ENCODE measurements around the gene GXYLT2. TPM values are rescaled to one million over a fixed set of nuclear protein-coding genes. Genes with fewer than 3 reads are reported as not detected.
A peak's percentile ranks its signal among the peaks of the same experiment; 100 is the strongest.

GXYLT2 gene
- total and polyA plus RNA-seq, 2 of the 13 experiments (the other 11 are each of a cell fraction or from before 2014, with no cell fraction given) = 4.3 to 6.9 TPM

DNA sequence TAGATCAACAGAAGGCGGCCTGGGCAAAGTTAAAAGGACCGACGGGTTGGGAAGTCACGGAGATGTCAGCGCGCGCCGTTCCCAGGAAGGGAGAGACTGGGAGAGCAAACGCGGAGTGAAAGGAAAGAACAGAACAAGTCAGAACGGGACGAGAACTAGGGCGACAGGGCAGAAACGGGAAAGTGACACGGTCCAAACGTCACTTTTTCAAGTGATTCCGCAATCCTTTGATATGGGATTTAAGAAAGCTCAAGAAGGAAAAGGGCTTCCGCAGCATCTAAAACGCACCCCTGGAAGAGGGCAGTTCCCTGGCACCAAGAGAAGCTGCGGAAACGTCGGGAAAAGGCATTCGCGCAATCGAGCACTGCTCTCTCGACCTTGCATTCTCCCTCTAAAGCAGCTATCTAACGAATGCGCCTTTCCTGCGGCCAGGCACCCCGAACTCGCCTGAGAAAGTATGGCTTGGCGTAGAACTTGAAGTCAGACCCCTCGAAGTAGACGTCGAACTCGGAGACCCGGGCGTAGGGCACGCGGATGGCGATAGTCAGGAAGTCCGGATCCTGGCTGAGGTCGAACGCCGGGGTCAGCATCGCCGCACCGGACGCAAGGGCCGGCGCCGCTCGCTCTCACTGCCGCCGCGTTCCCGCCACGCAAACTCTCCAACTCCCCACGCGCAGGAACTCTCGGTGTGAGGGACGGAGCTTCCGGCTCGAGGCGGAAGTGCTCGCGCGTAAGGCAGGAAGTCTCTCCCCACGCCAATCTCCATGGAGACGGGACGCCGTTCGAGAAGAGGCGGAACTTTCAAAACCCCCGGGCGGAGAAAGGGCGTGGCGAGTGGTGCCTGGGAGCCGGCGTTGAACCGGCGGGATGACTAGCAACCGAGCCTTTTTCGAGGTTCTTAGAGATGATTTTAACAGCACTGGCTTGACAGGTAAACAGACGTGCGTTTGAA lies 39.8 kb upstream of the GXYLT2 start, which contains the start of gene SHQ1 (continued):
- peak; percentile 76 for TF ChIP-seq NFAT5 (CRISPR knock-in tag; IDR thresholded peaks at IDR 0.05)
- TF ChIP-seq, protein P1, sequence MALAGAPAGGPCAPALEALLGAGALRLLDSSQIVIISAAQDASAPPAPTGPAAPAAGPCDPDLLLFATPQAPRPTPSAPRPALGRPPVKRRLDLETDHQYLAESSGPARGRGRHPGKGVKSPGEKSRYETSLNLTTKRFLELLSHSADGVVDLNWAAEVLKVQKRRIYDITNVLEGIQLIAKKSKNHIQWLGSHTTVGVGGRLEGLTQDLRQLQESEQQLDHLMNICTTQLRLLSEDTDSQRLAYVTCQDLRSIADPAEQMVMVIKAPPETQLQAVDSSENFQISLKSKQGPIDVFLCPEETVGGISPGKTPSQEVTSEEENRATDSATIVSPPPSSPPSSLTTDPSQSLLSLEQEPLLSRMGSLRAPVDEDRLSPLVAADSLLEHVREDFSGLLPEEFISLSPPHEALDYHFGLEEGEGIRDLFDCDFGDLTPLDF (CRISPR knock-in tag; IDR thresholded peaks at IDR 0.05) = peak; percentile 72
- no peak for TF ChIP-seq FIP1L1 (IDR thresholded peaks at IDR 0.05; ENCODE audit: borderline replicate concordance, insufficient read depth, low read depth, low read length)
- TF ChIP-seq ZNF24 (IDR thresholded peaks at IDR 0.05) = no peak
- TF ChIP-seq ZNF441 (CRISPR knock-in tag; IDR thresholded peaks at IDR 0.05; ENCODE audit: borderline replicate concordance) = peak; percentile 77
- no peak for TF ChIP-seq ETS1 (CRISPR knock-in tag; IDR thresholded peaks at IDR 0.05)
- TF ChIP-seq EP300 (IDR thresholded peaks at IDR 0.05; ENCODE audit: low read depth in 2 of 2, low read length in 2 of 2) = no peak
- peak; percentile 20; the same call in 1 of the 2 replicates for TF ChIP-seq EP300 (CRISPR knock-in tag; IDR thresholded peaks at IDR 0.05; ENCODE audit: borderline replicate concordance)
- peak; percentile 81; the same call in 1 of the 2 replicates for TF ChIP-seq ZFP41 (CRISPR knock-in tag; IDR thresholded peaks at IDR 0.05; ENCODE audit: borderline replicate concordance)
- TF ChIP-seq, protein P2, sequence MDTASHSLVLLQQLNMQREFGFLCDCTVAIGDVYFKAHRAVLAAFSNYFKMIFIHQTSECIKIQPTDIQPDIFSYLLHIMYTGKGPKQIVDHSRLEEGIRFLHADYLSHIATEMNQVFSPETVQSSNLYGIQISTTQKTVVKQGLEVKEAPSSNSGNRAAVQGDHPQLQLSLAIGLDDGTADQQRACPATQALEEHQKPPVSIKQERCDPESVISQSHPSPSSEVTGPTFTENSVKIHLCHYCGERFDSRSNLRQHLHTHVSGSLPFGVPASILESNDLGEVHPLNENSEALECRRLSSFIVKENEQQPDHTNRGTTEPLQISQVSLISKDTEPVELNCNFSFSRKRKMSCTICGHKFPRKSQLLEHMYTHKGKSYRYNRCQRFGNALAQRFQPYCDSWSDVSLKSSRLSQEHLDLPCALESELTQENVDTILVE (CRISPR knock-in tag; IDR thresholded peaks at IDR 0.05) = peak; percentile 63; the same call in 1 of the 2 replicates
- no peak for TF ChIP-seq TBL1XR1 (IDR thresholded peaks at IDR 0.05; ENCODE audit: borderline replicate concordance, low read length, partially characterized antibody)
- 0 out of 2 replicates have a peak, but pooled peaks have one; percentile 78 for TF ChIP-seq ZNF30 (CRISPR knock-in tag; IDR thresholded peaks at IDR 0.05)
- peak; percentile 73 for TF ChIP-seq RXRA (CRISPR knock-in tag; IDR thresholded peaks at IDR 0.05)
- TF ChIP-seq, protein P3, sequence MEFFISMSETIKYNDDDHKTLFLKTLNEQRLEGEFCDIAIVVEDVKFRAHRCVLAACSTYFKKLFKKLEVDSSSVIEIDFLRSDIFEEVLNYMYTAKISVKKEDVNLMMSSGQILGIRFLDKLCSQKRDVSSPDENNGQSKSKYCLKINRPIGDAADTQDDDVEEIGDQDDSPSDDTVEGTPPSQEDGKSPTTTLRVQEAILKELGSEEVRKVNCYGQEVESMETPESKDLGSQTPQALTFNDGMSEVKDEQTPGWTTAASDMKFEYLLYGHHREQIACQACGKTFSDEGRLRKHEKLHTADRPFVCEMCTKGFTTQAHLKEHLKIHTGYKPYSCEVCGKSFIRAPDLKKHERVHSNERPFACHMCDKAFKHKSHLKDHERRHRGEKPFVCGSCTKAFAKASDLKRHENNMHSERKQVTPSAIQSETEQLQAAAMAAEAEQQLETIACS (CRISPR knock-in tag; IDR thresholded peaks at IDR 0.05) = peak; percentile 55
- TF ChIP-seq RAD21 (CRISPR knock-in tag; IDR thresholded peaks at IDR 0.05) = 0 out of 2 replicates have a peak, but pooled peaks have one; percentile 12
- peak in 1 of 2 experiments; percentile 79; a peak in 1 of 4 replicates for TF ChIP-seq KLF16 (CRISPR knock-in tag; IDR thresholded peaks at IDR 0.05)
- TF ChIP-seq AGO2 (optimal IDR thresholded peaks at IDR 0.05; ENCODE audit: low read depth, low read length) = no peak
- no peak for TF ChIP-seq NAIF1 (CRISPR knock-in tag; IDR thresholded peaks at IDR 0.05; ENCODE audit: borderline replicate concordance)

Data from HepG2 (cell line).